PC-9 (cell line): ENCODE results near the gene CCDC182. TPM values are rescaled to one million over a fixed set of nuclear protein-coding genes. Genes with fewer than 3 reads are reported as not detected.
A peak's percentile ranks its signal among the peaks of the same experiment; 100 is the strongest.

Source experiments
- BruUV-seq: library from RNA; stranded (reverse); fragments of 400-500 nt; replicated peaks from 2 replicates; lab custom pipeline; 2021; lab: Mats Ljungman, UMichigan
- CTCF ChIA-PET: fragments of 300-600 bp; sonication (Branson Sonifier 250); formaldehyde crosslinking; loops from one replicate; lab custom pipeline; 2022; ENCODE audit warnings: antibody characterized with exemption; lab: Charles Lee
- POLR2A ChIA-PET: fragments of 300-600 bp; sonication (Branson Sonifier 250); formaldehyde crosslinking; loops from one replicate; lab custom pipeline; 2022; ENCODE audit warnings: antibody characterized with exemption; ENCODE audit not compliant: unreplicated experiment; lab: Charles Lee
- DNase-seq, 2 experiments: peaks; one replicate each; pipeline versions ENCODE4 v3.0.0 to v3.0.0-alpha.2; 2015 to 2022; ENCODE audit warnings: mixed read lengths in 1 of 2
- H2AFZ ChIP-seq: fragments of 200-600 bp; sonication (generic); 2 replicates; pipeline ENCODE4 v1.8.1; 2017; ENCODE audit warnings: antibody characterized with exemption
- H3F3A ChIP-seq: fragments of 200-600 bp; sonication (generic); 2 replicates; pipeline ENCODE4 v1.8.1; 2017; ENCODE audit warnings: antibody characterized with exemption, mild to moderate bottlenecking, low read depth; ENCODE audit not compliant: insufficient read depth
- H3K27ac ChIP-seq: fragments of 200-600 bp; sonication (generic); 2 replicates; pipeline ENCODE4 v1.6.1; 2016; ENCODE audit warnings: mixed run types
- H3K27me3 ChIP-seq: fragments of 200-600 bp; sonication (generic); 2 replicates; pipeline ENCODE4 v1.6.1; 2016; ENCODE audit warnings: low read depth, mixed run types; ENCODE audit not compliant: insufficient read depth
- H3K36me3 ChIP-seq: fragments of 200-600 bp; sonication (generic); 2 replicates; pipeline ENCODE4 v1.6.1; 2016; ENCODE audit warnings: low read depth, mixed run types
- H3K4me1 ChIP-seq: fragments of 200-600 bp; sonication (generic); replicated peaks from 2 replicates; pipeline ENCODE4 v1.6.1; 2016; ENCODE audit warnings: mixed run types; ENCODE audit not compliant: insufficient read depth
- H3K4me2 ChIP-seq: fragments of 200-600 bp; sonication (generic); 2 replicates; pipeline ENCODE4 v1.6.1; 2017; ENCODE audit warnings: mixed run types
- H3K4me3 ChIP-seq: fragments of 200-600 bp; sonication (generic); 2 replicates; pipeline ENCODE4 v1.6.1; 2016; ENCODE audit warnings: mixed run types
- H3K79me2 ChIP-seq: fragments of 200-600 bp; sonication (generic); 2 replicates; pipeline ENCODE4 v1.6.1; 2017; ENCODE audit warnings: low read depth, mixed run types
- H3K9me2 ChIP-seq: fragments of 200-600 bp; sonication (generic); 2 replicates; pipeline ENCODE4 v1.8.1; 2017; ENCODE audit warnings: mild to moderate bottlenecking; ENCODE audit not compliant: insufficient read depth
- H3K9me3 ChIP-seq: fragments of 200-600 bp; sonication (generic); 2 replicates; pipeline ENCODE4 v1.8.1; 2016; ENCODE audit warnings: low read depth; ENCODE audit not compliant: insufficient read depth
- H4K20me1 ChIP-seq: fragments of 200-600 bp; sonication (generic); 2 replicates; pipeline ENCODE4 v1.8.1; 2017; ENCODE audit not compliant: insufficient read depth
- EZH2 ChIP-seq: fragments of 200-600 bp; sonication (generic); IDR thresholded peaks from 2 replicates; pipeline ENCODE4 v1.8.0; 2017; ENCODE audit warnings: antibody characterized with exemption, low read depth
- intact Hi-C: fragments of 100-400 bp; cut with micrococcal nuclease; formaldehyde crosslinking; loops from one replicate; pipeline ENCODE4 v1.10.0; 2022; ENCODE audit not compliant: unreplicated experiment
- total RNA-seq: library from RNA; stranded (reverse); gene quantifications from 2 replicates; pipeline ENCODE4 v1.2.3, GENCODE V29; 2021
- TF ChIP-seq, protein P1 (sequence below): fragments of 200-600 bp; sonication (generic); conservative IDR thresholded peaks from 2 replicates; pipeline ENCODE4 v1.6.1; 2017; ENCODE audit warnings: mixed run types, antibody characterized with exemption, mild to moderate bottlenecking, moderate library complexity

Gene CCDC182
- total RNA-seq, 1 experiment from 2014 or later = not detected

DNA sequence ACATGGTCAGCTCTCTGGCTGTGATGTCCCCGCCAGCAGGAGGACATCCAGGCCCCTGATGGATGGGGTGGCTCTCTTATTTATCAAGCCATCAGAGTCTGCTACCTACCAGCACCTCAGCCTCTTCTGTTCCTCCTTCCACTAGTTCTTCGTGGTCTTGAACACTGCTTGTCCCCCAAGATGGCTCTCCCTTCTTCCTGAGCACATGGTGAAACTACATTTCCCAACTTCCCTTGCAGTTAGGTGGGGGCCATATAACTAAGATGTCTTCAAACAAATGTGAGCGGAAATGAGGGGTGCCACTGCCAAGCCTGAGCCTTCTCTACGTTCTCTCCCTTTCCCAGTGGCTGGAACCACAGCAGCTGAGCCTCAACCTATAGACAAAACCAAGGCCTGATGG, 29.8 kb upstream of the CCDC182 start:
- DNase-seq = no peak
- Histone ChIP-seq H3K4me1 (no peaks in the 10 kb centered on the region), H3F3A (no peaks in the 10 kb centered on the region), H3K4me3 (no peak overlapping the region), H3K9me3 (no peaks in the 10 kb centered on the region), H3K9me2 (no peaks in the 10 kb centered on the region; the same call in 1 of the 2 replicates), H3K27me3 (peaks cover 97% of the 10 kb centered on the region), H2AFZ (no peak overlapping the region), H3K36me3 (no peaks in the 10 kb centered on the region), H4K20me1 (no peaks in the 10 kb centered on the region), H3K4me2 (no peak overlapping the region), H3K79me2 (no peaks in the 10 kb centered on the region), H3K27ac (no peak overlapping the region)
- intact Hi-C loops = no loop called here
- ChIA-PET CTCF (no interaction called here), POLR2A (no interaction called here)
- no TSS peak for BruUV-seq
- TF ChIP-seq EZH2 = no peak
- TF ChIP-seq, protein P1, sequence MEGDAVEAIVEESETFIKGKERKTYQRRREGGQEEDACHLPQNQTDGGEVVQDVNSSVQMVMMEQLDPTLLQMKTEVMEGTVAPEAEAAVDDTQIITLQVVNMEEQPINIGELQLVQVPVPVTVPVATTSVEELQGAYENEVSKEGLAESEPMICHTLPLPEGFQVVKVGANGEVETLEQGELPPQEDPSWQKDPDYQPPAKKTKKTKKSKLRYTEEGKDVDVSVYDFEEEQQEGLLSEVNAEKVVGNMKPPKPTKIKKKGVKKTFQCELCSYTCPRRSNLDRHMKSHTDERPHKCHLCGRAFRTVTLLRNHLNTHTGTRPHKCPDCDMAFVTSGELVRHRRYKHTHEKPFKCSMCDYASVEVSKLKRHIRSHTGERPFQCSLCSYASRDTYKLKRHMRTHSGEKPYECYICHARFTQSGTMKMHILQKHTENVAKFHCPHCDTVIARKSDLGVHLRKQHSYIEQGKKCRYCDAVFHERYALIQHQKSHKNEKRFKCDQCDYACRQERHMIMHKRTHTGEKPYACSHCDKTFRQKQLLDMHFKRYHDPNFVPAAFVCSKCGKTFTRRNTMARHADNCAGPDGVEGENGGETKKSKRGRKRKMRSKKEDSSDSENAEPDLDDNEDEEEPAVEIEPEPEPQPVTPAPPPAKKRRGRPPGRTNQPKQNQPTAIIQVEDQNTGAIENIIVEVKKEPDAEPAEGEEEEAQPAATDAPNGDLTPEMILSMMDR = no peak

DNA sequence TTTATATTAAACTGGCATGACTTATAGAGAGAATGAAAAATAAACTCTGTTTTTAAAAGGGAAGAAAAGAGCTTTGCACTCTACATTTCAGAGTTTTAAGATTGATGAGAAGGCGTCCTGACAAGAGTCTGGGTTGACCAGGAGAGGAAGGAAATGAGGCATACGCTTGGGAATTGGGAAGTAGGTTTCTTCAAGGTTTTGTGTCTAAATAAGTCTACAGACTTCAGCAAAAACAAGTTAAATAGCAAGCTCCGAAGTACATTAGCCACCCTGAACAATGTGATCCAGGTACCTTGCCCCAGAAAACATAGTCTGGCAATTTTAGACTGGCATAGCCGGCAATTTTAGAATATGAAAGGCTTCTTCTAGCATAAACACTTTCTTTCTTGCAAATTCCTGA, 28.5 kb upstream of the CCDC182 start:
- Histone ChIP-seq H3F3A (no peaks in the 10 kb centered on the region), H3K9me2 (no peaks in the 10 kb centered on the region; the same call in 1 of the 2 replicates), H3K27ac (no peak overlapping the region), H2AFZ (no peak overlapping the region), H3K4me1 (no peaks in the 10 kb centered on the region), H3K27me3 (peaks cover 97% of the 10 kb centered on the region), H3K4me2 (no peak overlapping the region), H3K36me3 (no peaks in the 10 kb centered on the region), H3K9me3 (no peaks in the 10 kb centered on the region), H3K4me3 (no peak overlapping the region), H3K79me2 (no peaks in the 10 kb centered on the region), H4K20me1 (no peaks in the 10 kb centered on the region)
- 0 out of 2 replicates have a peak, but pooled peaks have one; percentile 49 for TF ChIP-seq EZH2
- TF ChIP-seq, protein P1 = no peak
- no peak for DNase-seq
- intact Hi-C loops = no loop called here
- CTCF ChIA-PET = no interaction called here
- POLR2A ChIA-PET = interaction anchor here (0.7 kb wide), 1 partner anchor 53 kb away, joined by 3 read pairs; no protein-coding TSS in a partner anchor
- no TSS peak for BruUV-seq

DNA sequence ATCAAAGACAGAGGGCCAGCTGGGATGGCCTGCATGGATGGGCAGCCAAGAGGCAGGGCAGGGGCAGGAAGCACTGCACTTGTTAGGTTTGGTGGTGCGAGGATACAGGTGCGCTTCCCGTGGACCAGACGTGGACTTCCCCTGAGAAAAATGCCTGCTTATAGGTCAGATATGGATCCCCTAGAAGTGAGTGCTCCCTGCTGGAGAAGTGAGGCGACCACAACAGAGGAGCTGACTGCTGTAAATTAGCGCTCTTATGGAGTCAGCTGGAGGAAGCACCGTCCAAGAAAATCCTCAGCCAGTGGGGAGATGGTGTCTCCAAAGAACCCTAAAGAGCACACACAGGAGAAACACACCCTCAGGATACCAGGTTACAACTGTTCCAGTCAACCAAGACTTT, 27.7 kb upstream of the CCDC182 start:
- Histone ChIP-seq H3K9me2 (no peaks in the 10 kb centered on the region; the same call in 1 of the 2 replicates), H2AFZ (no peak overlapping the region), H3F3A (no peaks in the 10 kb centered on the region), H3K36me3 (no peaks in the 10 kb centered on the region), H3K4me2 (no peak overlapping the region), H3K79me2 (no peaks in the 10 kb centered on the region), H3K4me3 (no peak overlapping the region), H3K4me1 (no peaks in the 10 kb centered on the region), H3K27me3 (peaks cover 97% of the 10 kb centered on the region), H4K20me1 (no peaks in the 10 kb centered on the region), H3K9me3 (no peaks in the 10 kb centered on the region), H3K27ac (no peak overlapping the region)
- no peak for DNase-seq
- TF ChIP-seq EZH2 = no peak
- TF ChIP-seq, protein P1 = no peak
- intact Hi-C loops = no loop called here
- POLR2A ChIA-PET = no interaction called here
- CTCF ChIA-PET = no interaction called here
- BruUV-seq = no TSS peak
